Endothelial cell (in vitro differentiated cells): ENCODE results near the gene DPH6. TPM values are rescaled to one million over a fixed set of nuclear protein-coding genes. Genes with fewer than 3 reads are reported as not detected.

Source experiments
- DNase-seq: peaks from one replicate; pipeline ENCODE4 v3.0.0; 2021; ENCODE audit warnings: low spot score
- H3K27ac Mint-ChIP-seq: one replicate; pipeline ENCODE4 v1.8.0; 2021; ENCODE audit warnings: mixed read lengths, inconsistent platforms; ENCODE audit not compliant: unreplicated experiment
- H3K27me3 Mint-ChIP-seq: one replicate; pipeline ENCODE4 v1.8.0; 2021; ENCODE audit warnings: mild to moderate bottlenecking, moderate library complexity, mixed read lengths, inconsistent platforms; ENCODE audit not compliant: unreplicated experiment
- H3K36me3 Mint-ChIP-seq: one replicate; pipeline ENCODE4 v1.8.0; 2021; ENCODE audit warnings: mild to moderate bottlenecking, low read depth, mixed read lengths, inconsistent platforms; ENCODE audit not compliant: unreplicated experiment
- H3K4me1 Mint-ChIP-seq: one replicate; pipeline ENCODE4 v1.8.0; 2021; ENCODE audit warnings: mild to moderate bottlenecking, mixed read lengths, inconsistent platforms; ENCODE audit not compliant: unreplicated experiment
- H3K4me3 Mint-ChIP-seq: one replicate; pipeline ENCODE4 v1.8.0; 2021; ENCODE audit warnings: mild to moderate bottlenecking, mixed read lengths, inconsistent platforms; ENCODE audit not compliant: unreplicated experiment
- H3K9me3 Mint-ChIP-seq: one replicate; pipeline ENCODE4 v1.8.0; 2021; ENCODE audit warnings: mixed read lengths, inconsistent platforms; ENCODE audit not compliant: unreplicated experiment
- total RNA-seq: library from RNA; stranded (reverse); fragmentation: NEBNext Ultra II Directional; extraction: Animal tissue kit (Norgen Biotek cat#: 25700); gene quantifications from one replicate; pipeline ENCODE4 v1.2.1, GENCODE V29; 2021; ENCODE audit not compliant: unreplicated experiment
- TF ChIP-seq, protein P1 (sequence below): fragments of 200-600 bp; sonication (generic); IDR thresholded peaks from one replicate; pipeline ENCODE4 v1.5.0; 2021; ENCODE audit warnings: antibody characterized with exemption; ENCODE audit not compliant: unreplicated experiment

The DPH6 gene
- total RNA-seq, 1 donor from 2014 or later = 10.6 TPM

GRCh38 chr15:35485411-35485810 is 60.6 kb downstream of the DPH6 start:
- H3K4me3 Mint-ChIP-seq = no peak overlapping the region
- peaks cover 24% of the 10 kb centered on the region for H3K36me3 Mint-ChIP-seq
- no peak for DNase-seq
- no peaks in the 10 kb centered on the region for H3K4me1 Mint-ChIP-seq
- H3K9me3 Mint-ChIP-seq = peaks cover 19% of the 10 kb centered on the region
- H3K27ac Mint-ChIP-seq = no peak overlapping the region
- TF ChIP-seq, protein P1, sequence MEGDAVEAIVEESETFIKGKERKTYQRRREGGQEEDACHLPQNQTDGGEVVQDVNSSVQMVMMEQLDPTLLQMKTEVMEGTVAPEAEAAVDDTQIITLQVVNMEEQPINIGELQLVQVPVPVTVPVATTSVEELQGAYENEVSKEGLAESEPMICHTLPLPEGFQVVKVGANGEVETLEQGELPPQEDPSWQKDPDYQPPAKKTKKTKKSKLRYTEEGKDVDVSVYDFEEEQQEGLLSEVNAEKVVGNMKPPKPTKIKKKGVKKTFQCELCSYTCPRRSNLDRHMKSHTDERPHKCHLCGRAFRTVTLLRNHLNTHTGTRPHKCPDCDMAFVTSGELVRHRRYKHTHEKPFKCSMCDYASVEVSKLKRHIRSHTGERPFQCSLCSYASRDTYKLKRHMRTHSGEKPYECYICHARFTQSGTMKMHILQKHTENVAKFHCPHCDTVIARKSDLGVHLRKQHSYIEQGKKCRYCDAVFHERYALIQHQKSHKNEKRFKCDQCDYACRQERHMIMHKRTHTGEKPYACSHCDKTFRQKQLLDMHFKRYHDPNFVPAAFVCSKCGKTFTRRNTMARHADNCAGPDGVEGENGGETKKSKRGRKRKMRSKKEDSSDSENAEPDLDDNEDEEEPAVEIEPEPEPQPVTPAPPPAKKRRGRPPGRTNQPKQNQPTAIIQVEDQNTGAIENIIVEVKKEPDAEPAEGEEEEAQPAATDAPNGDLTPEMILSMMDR = no peak
- peaks cover 2% of the 10 kb centered on the region for H3K27me3 Mint-ChIP-seq

GRCh38 chr15:35484231-35484945 is 61.6 kb downstream of the DPH6 start:
- TF ChIP-seq, protein P1 = no peak
- no peak for DNase-seq
- Mint-ChIP-seq H3K27ac (no peak overlapping the region), H3K36me3 (peaks cover 24% of the 10 kb centered on the region), H3K4me1 (no peaks in the 10 kb centered on the region), H3K9me3 (peaks cover 19% of the 10 kb centered on the region), H3K27me3 (peaks cover 2% of the 10 kb centered on the region), H3K4me3 (no peak overlapping the region)

- no peak for DNase-seq
- Mint-ChIP-seq H3K27me3 (peaks cover 2% of the 10 kb centered on the region), H3K27ac (no peak overlapping the region), H3K9me3 (peaks cover 9% of the 10 kb centered on the region), H3K4me3 (no peak overlapping the region), H3K36me3 (peaks cover 13% of the 10 kb centered on the region), H3K4me1 (no peaks in the 10 kb centered on the region)
- TF ChIP-seq, protein P1 = no peak
Measured at GRCh38 chr15:35481992-35482391, 64.0 kb downstream of the DPH6 start.

DNA sequence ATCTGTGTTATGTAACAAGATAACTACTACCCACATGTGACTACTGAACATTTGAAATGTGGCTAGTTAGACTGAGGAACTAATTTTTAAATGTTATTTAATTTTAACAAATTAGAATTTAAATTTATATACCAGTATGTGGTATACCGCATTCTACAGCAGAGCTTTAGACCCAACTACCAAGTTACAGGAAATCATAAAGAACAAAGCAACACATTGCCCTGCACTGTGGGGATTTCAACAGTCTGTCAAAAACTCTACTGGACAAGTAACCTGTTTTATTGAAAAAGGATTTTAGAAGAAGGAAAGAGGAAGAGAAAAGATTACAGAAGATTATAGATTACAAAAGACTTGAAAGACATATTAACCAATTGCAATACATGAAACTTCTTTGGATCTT is 64.9 kb downstream of the DPH6 start:
- no peak for DNase-seq
- Mint-ChIP-seq H3K4me3 (no peak overlapping the region), H3K36me3 (peaks cover 6% of the 10 kb centered on the region), H3K9me3 (peaks cover 4% of the 10 kb centered on the region), H3K4me1 (no peaks in the 10 kb centered on the region), H3K27me3 (peaks cover 2% of the 10 kb centered on the region), H3K27ac (no peak overlapping the region)
- TF ChIP-seq, protein P1 = no peak

DNA sequence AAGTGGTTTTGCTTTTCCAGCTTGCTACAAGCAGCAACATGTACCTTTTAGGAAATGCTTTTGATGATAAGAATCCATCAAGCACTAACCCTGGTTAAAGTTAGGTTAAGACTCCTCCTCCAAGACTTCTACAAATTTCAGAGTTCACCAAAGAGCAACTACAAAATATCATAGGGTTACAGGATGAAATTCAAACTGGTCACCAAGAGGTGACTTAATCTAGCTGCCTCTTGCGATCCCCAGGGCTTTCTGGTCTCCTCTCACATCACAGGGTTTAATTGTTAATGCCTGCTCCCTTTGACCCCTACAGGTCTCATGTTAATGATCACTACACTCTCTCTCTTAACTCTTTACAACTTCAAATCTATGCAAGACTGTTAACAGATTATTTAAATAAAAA is 66.5 kb downstream of the DPH6 start:
- Mint-ChIP-seq H3K4me1 (no peaks in the 10 kb centered on the region), H3K36me3 (no peaks in the 10 kb centered on the region), H3K27me3 (peaks cover 2% of the 10 kb centered on the region), H3K4me3 (no peak overlapping the region), H3K27ac (no peak overlapping the region), H3K9me3 (no peaks in the 10 kb centered on the region)
- TF ChIP-seq, protein P1 = no peak
- DNase-seq = no peak
